Vagina (tissue), 2 donors: ENCODE results near the gene CNDP1. TPM values are rescaled to one million over a fixed set of nuclear protein-coding genes. Genes with fewer than 3 reads are reported as not detected.

Experiments
- DNase-seq, 2 donors: peaks; one replicate each; pipeline ENCODE4 v3.0.0-alpha.2; 2017; ENCODE audit errors: extremely low spot score in 2 of 2
- H3K27ac ChIP-seq: fragments of 200-600 bp; sonication (generic); one replicate; pipeline ENCODE4 v1.5.1; 2019
- H3K27me3 ChIP-seq: fragments of 200-600 bp; sonication (generic); one replicate; pipeline ENCODE4 v1.5.1; 2019
- H3K36me3 ChIP-seq, 2 donors: fragments of 200-600 bp; sonication (generic); one replicate each; pipeline ENCODE4 v1.5.1; 2017 to 2019
- H3K4me1 ChIP-seq: fragments of 200-600 bp; sonication (generic); one replicate; pipeline ENCODE4 v1.5.1; 2019
- H3K4me3 ChIP-seq, 2 donors: fragments of 200-600 bp; sonication (generic); 1 replicate in 1 of 2; 2 replicates in 1 of 2; pipeline ENCODE4 v1.5.1; 2016 to 2019
- H3K9me3 ChIP-seq: fragments of 200-600 bp; sonication (generic); one replicate; pipeline ENCODE4 v1.5.1; 2019
- POLR2A ChIP-seq, 2 donors: fragments of 450-650 bp; IDR thresholded peaks; one replicate each; pipeline ENCODE4 v1.6.1; 2017; ENCODE audit warnings: antibody characterized with exemption in 2 of 2, mild to moderate bottlenecking in 2 of 2, moderate library complexity in 2 of 2
- POLR2AphosphoS5 ChIP-seq, 2 donors: sonication (generic); formaldehyde crosslinking; IDR thresholded peaks; one replicate each; pipeline ENCODE4 v1.9.0; 2017; ENCODE audit warnings: antibody characterized with exemption in 2 of 2, mild to moderate bottlenecking in 2 of 2, low read depth in 1 of 2; ENCODE audit not compliant: insufficient read depth in 1 of 2
- intact Hi-C: fragments of 100-400 bp; cut with DNase I; formaldehyde crosslinking; loops from one replicate; pipeline ENCODE4 v1.15.1; 2023
- total RNA-seq: library from RNA; depleted of rRNA; stranded (reverse); fragments of >200 nt; gene quantifications from one replicate; pipeline ENCODE4 v1.2.3, GENCODE V29; 2016
- TF ChIP-seq, protein P1 (sequence below), 3 experiments: fragments of 450-650 bp in 2 of 3; fragments of 200-600 bp in 1 of 3; sonication (generic) in 1 of 3; IDR thresholded peaks; one replicate each; pipeline ENCODE4 v1.5.1; 2017 to 2019; ENCODE audit warnings: antibody characterized with exemption in 3 of 3, mild to moderate bottlenecking in 2 of 3, moderate library complexity in 2 of 3

Gene CNDP1
- total RNA-seq, 1 donor from 2014 or later = 9.8 TPM

DNA sequence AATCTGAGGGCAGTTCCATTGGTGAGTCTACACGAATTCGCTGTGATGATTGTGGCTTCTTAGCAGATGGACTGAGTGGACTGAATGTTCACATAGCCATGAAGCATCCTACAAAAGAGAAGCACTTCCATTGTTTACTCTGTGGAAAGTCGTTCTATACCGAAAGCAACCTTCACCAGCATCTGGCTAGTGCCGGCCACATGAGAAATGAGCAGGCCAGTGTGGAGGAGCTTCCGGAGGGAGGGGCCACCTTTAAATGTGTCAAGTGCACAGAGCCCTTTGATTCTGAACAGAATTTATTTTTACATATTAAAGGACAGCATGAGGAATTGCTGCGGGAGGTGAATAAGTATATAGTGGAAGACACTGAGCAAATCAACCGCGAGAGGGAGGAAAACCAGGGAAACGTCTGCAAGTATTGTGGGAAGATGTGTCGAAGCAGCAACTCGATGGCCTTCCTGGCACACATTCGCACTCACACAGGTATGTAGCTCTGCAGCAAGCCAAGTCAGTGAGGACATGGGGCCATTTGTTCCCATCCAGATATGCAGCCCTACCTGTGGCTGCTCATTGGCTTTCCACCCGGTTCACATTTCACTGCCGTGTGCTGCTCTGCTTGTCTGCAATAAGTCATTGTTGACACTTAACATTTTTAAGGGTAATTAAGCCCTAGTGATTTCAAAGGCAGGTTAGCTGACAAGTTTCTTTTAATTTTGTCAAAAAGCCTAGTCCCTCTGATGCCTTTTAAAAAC, 101.1 kb downstream of the CNDP1 start:
- intact Hi-C loops = no loop called here
- H3K4me1 ChIP-seq = no peaks in the 10 kb centered on the region
- no peaks in the 10 kb centered on the region for H3K9me3 ChIP-seq
- H3K27ac ChIP-seq = no peak overlapping the region
- no peak for DNase-seq
- no peak overlapping the region for H3K4me3 ChIP-seq
- no peak for TF ChIP-seq POLR2AphosphoS5 (IDR thresholded peaks at IDR 0.05; ENCODE audit: insufficient read depth in 1 of 2, low read depth in 1 of 2)
- TF ChIP-seq POLR2A (IDR thresholded peaks at IDR 0.05) = no peak
- TF ChIP-seq, protein P1, sequence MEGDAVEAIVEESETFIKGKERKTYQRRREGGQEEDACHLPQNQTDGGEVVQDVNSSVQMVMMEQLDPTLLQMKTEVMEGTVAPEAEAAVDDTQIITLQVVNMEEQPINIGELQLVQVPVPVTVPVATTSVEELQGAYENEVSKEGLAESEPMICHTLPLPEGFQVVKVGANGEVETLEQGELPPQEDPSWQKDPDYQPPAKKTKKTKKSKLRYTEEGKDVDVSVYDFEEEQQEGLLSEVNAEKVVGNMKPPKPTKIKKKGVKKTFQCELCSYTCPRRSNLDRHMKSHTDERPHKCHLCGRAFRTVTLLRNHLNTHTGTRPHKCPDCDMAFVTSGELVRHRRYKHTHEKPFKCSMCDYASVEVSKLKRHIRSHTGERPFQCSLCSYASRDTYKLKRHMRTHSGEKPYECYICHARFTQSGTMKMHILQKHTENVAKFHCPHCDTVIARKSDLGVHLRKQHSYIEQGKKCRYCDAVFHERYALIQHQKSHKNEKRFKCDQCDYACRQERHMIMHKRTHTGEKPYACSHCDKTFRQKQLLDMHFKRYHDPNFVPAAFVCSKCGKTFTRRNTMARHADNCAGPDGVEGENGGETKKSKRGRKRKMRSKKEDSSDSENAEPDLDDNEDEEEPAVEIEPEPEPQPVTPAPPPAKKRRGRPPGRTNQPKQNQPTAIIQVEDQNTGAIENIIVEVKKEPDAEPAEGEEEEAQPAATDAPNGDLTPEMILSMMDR (IDR thresholded peaks at IDR 0.05) = no peak
- H3K36me3 ChIP-seq = peaks cover 0 to 10% of the 10 kb centered on the region in 2 donors
- no peaks in the 10 kb centered on the region for H3K27me3 ChIP-seq

Other genes starting within 250 kb of the CNDP1 start
- 88.6 TPM for gene CYB5A, start 242.5 kb upstream of the CNDP1 start, total RNA-seq
- not detected for gene C18orf63, start 218.7 kb upstream of the CNDP1 start, total RNA-seq
- not detected for gene DIPK1C, start 77.2 kb upstream of the CNDP1 start, total RNA-seq
- gene CNDP2, start 38.1 kb upstream of the CNDP1 start, total RNA-seq = 52.5 TPM
- 15.5 TPM for gene ZNF407, start 63.4 kb downstream of the CNDP1 start, total RNA-seq